GM12875 (cell line): ENCODE measurements around the gene TM6SF1.

ENCODE experiments used
- H3K4me3 ChIP-seq: one replicate; pipeline ENCODE4 v1.5.1; 2011; ENCODE audit warnings: low read depth, low read length, control low read depth
- TF ChIP-seq, protein P1 (sequence below): IDR thresholded peaks from 2 replicates; pipeline ENCODE4 v1.5.1; 2011; ENCODE audit warnings: low read depth, mild to moderate bottlenecking, control low read depth, inconsistent platforms, low read length, moderate library complexity, borderline replicate concordance; ENCODE audit not compliant: insufficient read depth

The TM6SF1 gene

DNA sequence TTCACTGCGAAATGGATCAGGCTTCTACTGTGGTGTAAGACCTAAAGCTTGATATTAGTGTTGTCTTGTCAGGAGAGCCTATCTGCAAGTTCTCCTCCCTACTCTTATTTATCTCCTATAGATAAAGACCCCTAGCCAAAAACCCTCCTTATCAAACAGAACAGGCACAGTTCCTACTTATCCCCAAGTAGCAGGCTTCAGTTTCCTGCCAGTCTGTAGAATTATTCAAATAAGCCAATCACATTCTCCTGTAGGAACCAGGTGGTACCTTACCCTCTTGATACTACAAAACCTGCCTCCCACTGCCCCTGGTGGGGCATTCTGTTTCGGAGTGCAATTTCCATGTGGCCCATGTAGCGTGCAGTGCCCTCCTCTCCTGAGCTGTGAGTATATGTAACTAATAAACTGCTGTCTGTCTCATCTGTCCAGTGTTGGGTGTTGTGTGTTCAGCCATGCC lies 71.5 kb downstream of the TM6SF1 start:
- H3K4me3 ChIP-seq, result no peak overlapping the region
- TF ChIP-seq, protein P1, sequence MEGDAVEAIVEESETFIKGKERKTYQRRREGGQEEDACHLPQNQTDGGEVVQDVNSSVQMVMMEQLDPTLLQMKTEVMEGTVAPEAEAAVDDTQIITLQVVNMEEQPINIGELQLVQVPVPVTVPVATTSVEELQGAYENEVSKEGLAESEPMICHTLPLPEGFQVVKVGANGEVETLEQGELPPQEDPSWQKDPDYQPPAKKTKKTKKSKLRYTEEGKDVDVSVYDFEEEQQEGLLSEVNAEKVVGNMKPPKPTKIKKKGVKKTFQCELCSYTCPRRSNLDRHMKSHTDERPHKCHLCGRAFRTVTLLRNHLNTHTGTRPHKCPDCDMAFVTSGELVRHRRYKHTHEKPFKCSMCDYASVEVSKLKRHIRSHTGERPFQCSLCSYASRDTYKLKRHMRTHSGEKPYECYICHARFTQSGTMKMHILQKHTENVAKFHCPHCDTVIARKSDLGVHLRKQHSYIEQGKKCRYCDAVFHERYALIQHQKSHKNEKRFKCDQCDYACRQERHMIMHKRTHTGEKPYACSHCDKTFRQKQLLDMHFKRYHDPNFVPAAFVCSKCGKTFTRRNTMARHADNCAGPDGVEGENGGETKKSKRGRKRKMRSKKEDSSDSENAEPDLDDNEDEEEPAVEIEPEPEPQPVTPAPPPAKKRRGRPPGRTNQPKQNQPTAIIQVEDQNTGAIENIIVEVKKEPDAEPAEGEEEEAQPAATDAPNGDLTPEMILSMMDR, result no peak

DNA sequence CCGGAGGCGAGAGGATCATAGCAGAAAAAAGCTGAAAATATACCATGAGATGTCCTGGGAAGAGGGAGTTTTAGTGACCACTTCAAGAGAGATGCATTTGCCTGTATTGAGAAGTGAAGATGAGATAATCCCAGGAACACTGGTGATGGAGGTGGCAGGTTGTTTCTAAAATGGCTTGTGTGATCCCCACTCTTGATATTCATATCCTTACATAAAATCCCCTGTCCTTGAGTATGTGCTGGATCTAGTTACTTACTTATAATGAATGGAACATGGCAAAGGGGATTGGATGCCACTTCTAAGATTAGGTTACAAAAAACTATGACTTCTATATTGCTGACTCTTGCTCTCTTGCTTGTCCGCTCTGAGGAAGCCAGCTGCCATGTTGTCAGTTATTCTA lies 78.1 kb downstream of the TM6SF1 start:
- no peak overlapping the region for H3K4me3 ChIP-seq

More for the DNA sequence above, 78.1 kb downstream of the TM6SF1 start:
- TF ChIP-seq, protein P1, result no peak
